ENCODE results near the gene SLC7A14.

SLC7A14 gene

DNA sequence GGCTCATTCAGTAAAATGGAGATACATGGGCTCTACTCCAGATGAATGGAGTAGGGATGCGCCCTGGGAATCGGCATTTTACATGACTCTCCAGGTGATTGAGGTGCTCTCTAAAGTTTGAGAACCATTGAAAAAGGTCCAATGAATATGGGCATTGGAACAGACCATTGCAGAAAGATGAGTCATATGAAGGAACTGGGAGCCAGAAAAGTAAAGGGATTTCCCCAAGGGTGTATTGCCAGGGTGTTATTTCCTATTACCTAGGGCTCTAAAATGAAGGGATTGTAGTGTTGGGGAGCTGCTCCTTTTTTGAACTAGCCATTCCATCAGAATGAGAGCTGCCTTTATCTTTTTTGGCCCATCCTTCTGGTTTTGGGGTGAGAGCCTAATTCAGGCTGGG, 145.5 kb downstream of the SLC7A14 start:
- TF ChIP-seq, protein P1, sequence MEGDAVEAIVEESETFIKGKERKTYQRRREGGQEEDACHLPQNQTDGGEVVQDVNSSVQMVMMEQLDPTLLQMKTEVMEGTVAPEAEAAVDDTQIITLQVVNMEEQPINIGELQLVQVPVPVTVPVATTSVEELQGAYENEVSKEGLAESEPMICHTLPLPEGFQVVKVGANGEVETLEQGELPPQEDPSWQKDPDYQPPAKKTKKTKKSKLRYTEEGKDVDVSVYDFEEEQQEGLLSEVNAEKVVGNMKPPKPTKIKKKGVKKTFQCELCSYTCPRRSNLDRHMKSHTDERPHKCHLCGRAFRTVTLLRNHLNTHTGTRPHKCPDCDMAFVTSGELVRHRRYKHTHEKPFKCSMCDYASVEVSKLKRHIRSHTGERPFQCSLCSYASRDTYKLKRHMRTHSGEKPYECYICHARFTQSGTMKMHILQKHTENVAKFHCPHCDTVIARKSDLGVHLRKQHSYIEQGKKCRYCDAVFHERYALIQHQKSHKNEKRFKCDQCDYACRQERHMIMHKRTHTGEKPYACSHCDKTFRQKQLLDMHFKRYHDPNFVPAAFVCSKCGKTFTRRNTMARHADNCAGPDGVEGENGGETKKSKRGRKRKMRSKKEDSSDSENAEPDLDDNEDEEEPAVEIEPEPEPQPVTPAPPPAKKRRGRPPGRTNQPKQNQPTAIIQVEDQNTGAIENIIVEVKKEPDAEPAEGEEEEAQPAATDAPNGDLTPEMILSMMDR (IDR thresholded peaks at IDR 0.05; ENCODE audit: control extremely low read depth, extremely low read depth, low read depth, missing control alignments), result no peak
- POLR2A ChIA-PET, result no interaction called here
- no peak for DNase-seq (ENCODE audit: extremely low spot score)
- CTCF ChIA-PET, result interaction anchor here (0.9 to 1.5 kb wide), 4 partner anchors 18 to 68 kb away, joined by 3 to 6 read pairs (median 3); no protein-coding TSS in a partner anchor

DNA sequence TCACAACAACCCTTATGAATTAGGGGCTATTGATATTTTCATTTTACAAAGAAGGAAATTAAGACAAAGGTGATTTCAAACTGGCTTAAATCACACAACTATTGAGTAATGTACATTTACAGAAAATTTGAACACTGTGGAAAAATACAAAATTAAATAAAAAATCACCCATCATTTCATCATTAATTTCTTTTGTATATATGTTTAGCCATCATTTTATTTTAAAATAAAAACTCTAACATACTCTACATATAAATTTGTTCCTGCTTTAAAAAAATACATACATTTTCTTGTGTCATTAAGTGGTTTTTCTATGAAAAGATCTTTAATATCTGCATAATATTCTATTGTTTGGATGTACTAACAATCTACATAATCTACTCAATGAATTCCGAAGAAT, 147.0 kb downstream of the SLC7A14 start:
- ChIA-PET POLR2A (no interaction called here), CTCF (interaction anchor here (1.9 to 2.6 kb wide), 2 partner anchors 21 to 25 kb away, joined by 7 to 10 read pairs; no protein-coding TSS in a partner anchor)
- DNase-seq (ENCODE audit: extremely low spot score), result no peak
- TF ChIP-seq, protein P1 (IDR thresholded peaks at IDR 0.05; ENCODE audit: control extremely low read depth, extremely low read depth, low read depth, missing control alignments), result no peak

DNA sequence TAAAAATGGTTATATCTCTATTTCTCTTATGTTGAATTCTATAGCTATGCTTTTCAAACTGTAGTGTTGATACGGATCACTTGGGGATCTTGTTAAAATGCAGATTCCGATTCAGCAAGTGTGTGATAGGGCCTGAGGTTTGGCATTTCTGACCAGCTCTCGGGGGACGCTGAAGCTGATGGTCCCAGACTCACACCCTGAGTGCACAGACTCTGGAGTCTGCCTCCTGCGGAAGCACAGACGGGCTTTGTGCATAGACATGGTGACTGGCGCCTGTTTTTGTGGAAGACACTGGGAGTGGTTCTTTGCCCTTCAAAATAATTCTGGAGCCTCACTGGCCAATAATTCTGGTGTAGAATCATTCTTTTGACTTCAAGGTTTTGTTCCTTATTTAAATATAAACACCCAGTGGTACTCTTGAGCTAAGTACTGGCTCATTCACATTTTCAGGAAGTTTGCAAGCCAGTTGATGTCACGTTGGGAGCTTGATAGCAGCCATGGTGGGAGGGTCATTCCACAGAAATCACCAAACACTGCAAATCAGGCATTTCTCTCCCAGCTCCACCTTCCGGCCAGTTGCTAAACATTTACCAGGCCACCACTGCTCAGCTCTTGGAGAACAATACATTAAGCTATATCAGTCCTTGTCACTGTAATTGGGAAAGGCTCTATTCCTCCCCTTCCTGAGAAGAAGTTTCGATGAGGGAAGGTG, 148.0 kb downstream of the SLC7A14 start:
- ChIA-PET POLR2A (no interaction called here), CTCF (interaction anchor here (0.8 to 2.6 kb wide), 7 partner anchors 12 to 372 kb away, joined by 3 to 10 read pairs (median 5); no protein-coding TSS in a partner anchor)
- DNase-seq (ENCODE audit: extremely low spot score), result no peak
- TF ChIP-seq, protein P1 (IDR thresholded peaks at IDR 0.05; ENCODE audit: control extremely low read depth, extremely low read depth, low read depth, missing control alignments), result no peak

DNA sequence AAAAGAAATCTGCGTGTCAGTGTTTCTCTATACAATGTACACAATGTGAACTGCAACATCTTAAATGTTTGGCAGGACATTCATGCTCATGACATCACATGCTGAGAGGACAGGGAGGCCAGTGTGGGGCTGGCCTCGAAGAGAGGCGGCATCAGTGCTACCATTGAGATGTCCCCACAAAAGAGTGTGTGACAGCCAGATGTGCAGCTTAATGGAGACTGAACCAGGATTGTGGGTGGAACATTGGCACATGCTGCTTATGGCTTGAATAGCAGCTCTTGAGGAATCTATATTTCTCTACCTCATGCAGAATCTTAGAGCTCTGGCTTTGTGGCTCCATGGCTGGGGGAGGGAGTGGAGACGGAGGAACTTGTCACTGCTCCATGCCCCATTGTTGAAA, 148.7 kb downstream of the SLC7A14 start:
- TF ChIP-seq, protein P1 (IDR thresholded peaks at IDR 0.05; ENCODE audit: control extremely low read depth, extremely low read depth, low read depth, missing control alignments), result no peak
- POLR2A ChIA-PET, result no interaction called here
- CTCF ChIA-PET, result interaction anchor here (1.1 to 1.9 kb wide), 4 partner anchors 20 to 373 kb away, joined by 4 to 7 read pairs (median 4); no protein-coding TSS in a partner anchor
- DNase-seq (ENCODE audit: extremely low spot score), result no peak

- CTCF ChIA-PET, result interaction anchor here (1.9 kb wide), 1 partner anchor 22 kb away, joined by 5 read pairs; no protein-coding TSS in a partner anchor
- POLR2A ChIA-PET, result no interaction called here
- no peak for DNase-seq (ENCODE audit: extremely low spot score)
- TF ChIP-seq, protein P1 (IDR thresholded peaks at IDR 0.05; ENCODE audit: control extremely low read depth, extremely low read depth, low read depth, missing control alignments), result no peak
These were observed 149.2 kb downstream of the SLC7A14 start for GRCh38 chr3:170436697-170437096.

DNA sequence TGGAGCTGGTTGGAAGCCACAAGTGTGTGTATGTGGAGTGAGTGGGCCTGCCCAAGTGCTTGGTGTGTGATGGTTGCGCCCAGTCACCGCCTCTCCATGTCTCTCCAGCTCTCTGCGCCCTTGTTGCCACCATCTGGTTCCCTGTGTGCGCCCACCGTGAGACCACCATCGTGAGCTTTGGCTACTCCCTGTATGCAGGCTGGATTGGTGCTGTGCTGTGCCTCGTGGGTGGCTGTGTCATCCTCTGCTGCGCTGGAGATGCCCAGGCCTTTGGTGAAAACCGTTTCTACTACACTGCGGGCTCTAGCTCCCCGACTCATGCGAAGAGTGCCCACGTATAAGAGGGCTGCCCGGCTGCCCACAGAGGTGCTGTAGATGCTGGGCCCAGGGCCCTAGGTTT, 153.5 kb downstream of the SLC7A14 start:
- DNase-seq (ENCODE audit: extremely low spot score), result no peak
- POLR2A ChIA-PET, result interaction anchor here (0.6 kb wide), 1 partner anchor 298 kb away, joined by 6 read pairs; no protein-coding TSS in a partner anchor
- TF ChIP-seq, protein P1 (IDR thresholded peaks at IDR 0.05; ENCODE audit: control extremely low read depth, extremely low read depth, low read depth, missing control alignments), result no peak
- CTCF ChIA-PET, result interaction anchor here (1.3 to 4.4 kb wide), 4 partner anchors 11 to 379 kb away, joined by 4 to 26 read pairs (median 10); no protein-coding TSS in a partner anchor

Data from GM10248 (cell line).